ENCODE measurements around the gene POU4F2. TPM values are rescaled to one million over a fixed set of nuclear protein-coding genes. Genes with fewer than 3 reads are reported as not detected.

The POU4F2 gene
- total and polyA plus RNA-seq, 2 donors (not counting 3 experiments of a cell fraction or from before 2014, with no cell fraction given), result not detected

GRCh38 chr4:146646593-146647325, 8.1 kb downstream of the POU4F2 start:
- no peak overlapping the region for H3K27ac ChIP-seq (ENCODE audit: insufficient read depth, low read depth, low read length)
- H3K27me3 ChIP-seq (ENCODE audit: control insufficient read depth in 2 of 2, insufficient read depth in 2 of 2, low read length in 2 of 2), result peaks cover 64 to 91% of the 10 kb centered on the region in 2 experiments
- TF ChIP-seq FOS (IDR thresholded peaks at IDR 0.05; ENCODE audit: borderline replicate concordance, insufficient read depth, low read length), result no peak
- TF ChIP-seq, protein P1, sequence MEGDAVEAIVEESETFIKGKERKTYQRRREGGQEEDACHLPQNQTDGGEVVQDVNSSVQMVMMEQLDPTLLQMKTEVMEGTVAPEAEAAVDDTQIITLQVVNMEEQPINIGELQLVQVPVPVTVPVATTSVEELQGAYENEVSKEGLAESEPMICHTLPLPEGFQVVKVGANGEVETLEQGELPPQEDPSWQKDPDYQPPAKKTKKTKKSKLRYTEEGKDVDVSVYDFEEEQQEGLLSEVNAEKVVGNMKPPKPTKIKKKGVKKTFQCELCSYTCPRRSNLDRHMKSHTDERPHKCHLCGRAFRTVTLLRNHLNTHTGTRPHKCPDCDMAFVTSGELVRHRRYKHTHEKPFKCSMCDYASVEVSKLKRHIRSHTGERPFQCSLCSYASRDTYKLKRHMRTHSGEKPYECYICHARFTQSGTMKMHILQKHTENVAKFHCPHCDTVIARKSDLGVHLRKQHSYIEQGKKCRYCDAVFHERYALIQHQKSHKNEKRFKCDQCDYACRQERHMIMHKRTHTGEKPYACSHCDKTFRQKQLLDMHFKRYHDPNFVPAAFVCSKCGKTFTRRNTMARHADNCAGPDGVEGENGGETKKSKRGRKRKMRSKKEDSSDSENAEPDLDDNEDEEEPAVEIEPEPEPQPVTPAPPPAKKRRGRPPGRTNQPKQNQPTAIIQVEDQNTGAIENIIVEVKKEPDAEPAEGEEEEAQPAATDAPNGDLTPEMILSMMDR (IDR thresholded peaks at IDR 0.05; ENCODE audit: extremely low read depth in 1 of 2, insufficient read depth in 1 of 2, low read depth in 1 of 2, low read length in 2 of 2), result no peak
- no peak for TF ChIP-seq MYC (IDR thresholded peaks at IDR 0.05; ENCODE audit: low read depth, low read length)
- no peak for TF ChIP-seq POLR2A (IDR thresholded peaks at IDR 0.05; ENCODE audit: low read depth, low read length)
- no peak for TF ChIP-seq JUN (IDR thresholded peaks at IDR 0.05; ENCODE audit: borderline replicate concordance, insufficient read depth, insufficient read length, low read depth)
- no peak for TF ChIP-seq POLR2AphosphoS5 (IDR thresholded peaks at IDR 0.05; ENCODE audit: insufficient read depth, low read depth, low read length)
- TF ChIP-seq MAX (IDR thresholded peaks at IDR 0.05; ENCODE audit: insufficient read depth, insufficient read length), result no peak
- no peak for TF ChIP-seq EZH2 (IDR thresholded peaks at IDR 0.05; ENCODE audit: borderline replicate concordance, low read depth, low read length, severe bottlenecking)
- no peak for TF ChIP-seq GATA2 (IDR thresholded peaks at IDR 0.05; ENCODE audit: insufficient read depth, insufficient read length, low read depth, low read length)
- no TSS peak for BruUV-seq (replicated peaks)
- dilution Hi-C loops (cut with MboI; ENCODE audit: extremely low pct_ligation_motif_present, low sequenced_read_pairs) (no loop called here), intact Hi-C loops (cut with micrococcal nuclease) (no loop called here)
- no peak overlapping the region for H2AFZ ChIP-seq (ENCODE audit: low read depth, low read length)
- ChIA-PET POLR2A (no interaction called here), CTCF (interaction anchor here (0.5 kb wide), 1 partner anchor 303 kb away, joined by 3 read pairs; no protein-coding TSS in a partner anchor)
- no peaks in the 10 kb centered on the region for H4K20me1 ChIP-seq (replicated peaks; ENCODE audit: control insufficient read depth, extremely low read depth, insufficient read depth, low read length)
- H3K79me2 ChIP-seq (ENCODE audit: control insufficient read depth, insufficient read depth, low read length), result no peaks in the 10 kb centered on the region
- no peaks in the 10 kb centered on the region for H3K4me1 ChIP-seq (ENCODE audit: control insufficient read depth, extremely low read depth, insufficient read depth, low read length)
- no peak overlapping the region for H3K9ac ChIP-seq (replicated peaks; ENCODE audit: extremely low read depth, insufficient read depth, low read length)
- no peak for DNase-seq (ENCODE audit: low read depth, low spot score)
- H3K9me1 ChIP-seq (replicated peaks; ENCODE audit: control insufficient read depth, extremely low read depth, insufficient read depth, low read length), result no peaks in the 10 kb centered on the region
- H3K4me3 ChIP-seq (replicated peaks in 1 of 3; ENCODE audit: insufficient read depth in 1 of 3, low read depth in 1 of 3, low read length in 3 of 3), result no peak overlapping the region
- H3K36me3 ChIP-seq (ENCODE audit: control insufficient read depth in 2 of 2, extremely low read depth in 1 of 2, insufficient read depth in 2 of 2, low read length in 2 of 2), result no peaks in the 10 kb centered on the region
- H3K9me3 ChIP-seq (replicated peaks; ENCODE audit: control insufficient read depth, insufficient read depth, low read length), result no peaks in the 10 kb centered on the region
- no peak for FAIRE-seq
- no peak overlapping the region for H3K4me2 ChIP-seq (ENCODE audit: insufficient read depth, low read length)
